K562 (cell line): ENCODE results near the gene EVI2B.

ENCODE experiments used
- ARID2 ChIP-seq: fragments of 450-650 bp; IDR thresholded peaks from 2 replicates; pipeline ENCODE4 v1.6.1; 2017; ENCODE audit warnings: antibody characterized with exemption, mild to moderate bottlenecking
- CEBPG ChIP-seq, 3 experiments: fragments of 200-800 bp in 1 of 3; sonication (Bioruptor generic) in 1 of 3; sonication (generic) in 1 of 3; formaldehyde crosslinking in 1 of 3; IDR thresholded peaks in 2 of 3; conservative IDR thresholded peaks in 1 of 3; 2 replicates each; pipeline versions ENCODE4 v1.6.1 to v1.8.0; 2016 to 2022; ENCODE audit warnings: missing compliant biosample characterization in 2 of 3, missing genetic modification characterization in 2 of 3, mild to moderate bottlenecking in 1 of 3, missing genetic modification reagents in 1 of 3
- EZH2 ChIP-seq: IDR thresholded peaks from 2 replicates; pipeline ENCODE4 v1.6.1; 2012; ENCODE audit warnings: low read depth, mild to moderate bottlenecking, inconsistent platforms, low read length, borderline replicate concordance
- HDAC6 ChIP-seq: IDR thresholded peaks from 2 replicates; pipeline ENCODE4 v1.6.1; 2012; ENCODE audit warnings: low read depth, mild to moderate bottlenecking, control low read depth, inconsistent platforms, low read length, moderate library complexity
- NR2C1 ChIP-seq, 2 experiments: fragments of 450-650 bp; IDR thresholded peaks; 2 replicates each; pipeline ENCODE4 v1.6.1; 2017; ENCODE audit warnings: mild to moderate bottlenecking in 2 of 2, antibody characterized with exemption in 1 of 2, inconsistent platforms in 1 of 2, missing compliant biosample characterization in 1 of 2, missing genetic modification characterization in 1 of 2
- NR2C2 ChIP-seq, 2 experiments: fragments of 200-800 bp in 1 of 2; sonication (Bioruptor generic) in 1 of 2; sonication (generic) in 1 of 2; formaldehyde crosslinking in 1 of 2; IDR thresholded peaks; 2 replicates each; pipeline versions ENCODE4 v1.6.1 to v1.8.0; 2016 to 2022; ENCODE audit warnings: mild to moderate bottlenecking in 1 of 2, missing compliant biosample characterization in 1 of 2, missing genetic modification characterization in 1 of 2, missing genetic modification reagents in 1 of 2
- POLR2AphosphoS2 ChIP-seq: IDR thresholded peaks from 2 replicates; pipeline ENCODE4 v1.6.1; 2012; ENCODE audit warnings: low read length, improper control_type of control experiment
- POLR2AphosphoS5 ChIP-seq: IDR thresholded peaks from 2 replicates; pipeline ENCODE4 v1.6.1; 2011; ENCODE audit warnings: mild to moderate bottlenecking, low read depth, low read length, moderate library complexity; ENCODE audit not compliant: control insufficient read depth, insufficient read depth
- RBBP5 ChIP-seq: fragments of 200-600 bp; sonication (generic); IDR thresholded peaks from 2 replicates; pipeline ENCODE4 v1.6.1; 2012; ENCODE audit warnings: borderline replicate concordance, mild to moderate bottlenecking, low read length, control low read depth, inconsistent platforms; ENCODE audit not compliant: insufficient read depth, poor library complexity, severe bottlenecking
- RCOR1 ChIP-seq, 2 experiments: IDR thresholded peaks; 2 replicates each; pipeline ENCODE4 v1.6.1; 2012; ENCODE audit warnings: low read depth in 2 of 2, low read length in 2 of 2, borderline replicate concordance in 1 of 2, improper control_type of control experiment in 1 of 2
- YY1 ChIP-seq, 3 experiments: IDR thresholded peaks; 2 replicates each; pipeline ENCODE4 v1.6.1; 2011; ENCODE audit warnings: low read length in 2 of 3, mild to moderate bottlenecking in 2 of 3, moderate library complexity in 2 of 3, borderline replicate concordance in 1 of 3, control low read depth in 1 of 3, low read depth in 1 of 3; ENCODE audit not compliant: insufficient read depth in 3 of 3, insufficient replicate concordance in 2 of 3, control insufficient read depth in 1 of 3, insufficient read length in 1 of 3; ENCODE audit errors: extremely low read depth in 1 of 3
- TF ChIP-seq, protein P1 (sequence below), 3 experiments: IDR thresholded peaks in 2 of 3; conservative IDR thresholded peaks in 1 of 3; 2 replicates each; pipeline ENCODE4 v1.5.1; 2011 to 2012; ENCODE audit warnings: low read length in 3 of 3, mild to moderate bottlenecking in 3 of 3, control low read depth in 2 of 3, improper control_type of control experiment in 1 of 3, inconsistent platforms in 1 of 3, low read depth in 1 of 3, mixed read lengths in 1 of 3, moderate library complexity in 1 of 3; ENCODE audit not compliant: insufficient read depth in 2 of 3
- TF ChIP-seq, protein P2 (sequence below): fragments of 250-450 bp; sonication (Bioruptor Pico); IDR thresholded peaks from 2 replicates; pipeline ENCODE4 v1.5.0; 2020; ENCODE audit warnings: mild to moderate bottlenecking, borderline replicate concordance

DNA sequence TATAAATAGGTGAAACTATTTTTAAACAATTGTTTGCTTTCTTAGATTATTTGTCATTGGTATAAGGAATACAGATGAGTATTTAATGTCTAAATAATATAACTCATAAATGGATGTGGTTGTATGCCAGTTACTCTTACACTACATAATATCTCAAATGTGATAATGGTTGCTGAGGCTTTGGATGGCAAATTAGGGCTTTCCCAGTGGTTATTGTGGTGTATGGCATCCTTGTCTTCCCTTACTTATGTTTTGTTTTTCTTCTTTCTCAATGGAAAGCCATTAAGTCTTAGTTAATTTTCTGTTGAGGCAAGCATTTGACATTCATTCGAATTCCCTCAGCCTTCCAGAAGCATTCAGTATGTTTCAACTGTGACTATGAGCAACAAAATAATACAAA is 27.3 kb downstream of the EVI2B start:
- TF ChIP-seq EZH2 (no peak), RCOR1 (IDR thresholded peaks at IDR 0.05; ENCODE audit: borderline replicate concordance in 1 of 2, low read depth in 2 of 2, low read length in 2 of 2) (no peak), RBBP5 (no peak), POLR2AphosphoS2 (no peak), NR2C1 (IDR thresholded peaks at IDR 0.05) (no peak), NR2C1 (tag; IDR thresholded peaks at IDR 0.05) (no peak), YY1 (IDR thresholded peaks at IDR 0.05; ENCODE audit: borderline replicate concordance in 1 of 3, control insufficient read depth in 1 of 3, extremely low read depth in 1 of 3, insufficient read depth in 3 of 3, insufficient read length in 1 of 3, insufficient replicate concordance in 2 of 3, low read depth in 1 of 3, low read length in 2 of 3) (no peak), ARID2 (no peak), POLR2AphosphoS5 (no peak), HDAC6 (no peak), CEBPG (CRISPR knock-in tag; IDR thresholded peaks at IDR 0.05) (no peak), CEBPG (tag; conservative IDR thresholded peaks at IDR 0.05 in 1 of 2, IDR thresholded peaks at IDR 0.05 in 1 of 2) (no peak), NR2C2 (CRISPR knock-in tag; IDR thresholded peaks at IDR 0.05) (no peak), NR2C2 (tag; IDR thresholded peaks at IDR 0.05) (no peak)
- TF ChIP-seq, protein P1, sequence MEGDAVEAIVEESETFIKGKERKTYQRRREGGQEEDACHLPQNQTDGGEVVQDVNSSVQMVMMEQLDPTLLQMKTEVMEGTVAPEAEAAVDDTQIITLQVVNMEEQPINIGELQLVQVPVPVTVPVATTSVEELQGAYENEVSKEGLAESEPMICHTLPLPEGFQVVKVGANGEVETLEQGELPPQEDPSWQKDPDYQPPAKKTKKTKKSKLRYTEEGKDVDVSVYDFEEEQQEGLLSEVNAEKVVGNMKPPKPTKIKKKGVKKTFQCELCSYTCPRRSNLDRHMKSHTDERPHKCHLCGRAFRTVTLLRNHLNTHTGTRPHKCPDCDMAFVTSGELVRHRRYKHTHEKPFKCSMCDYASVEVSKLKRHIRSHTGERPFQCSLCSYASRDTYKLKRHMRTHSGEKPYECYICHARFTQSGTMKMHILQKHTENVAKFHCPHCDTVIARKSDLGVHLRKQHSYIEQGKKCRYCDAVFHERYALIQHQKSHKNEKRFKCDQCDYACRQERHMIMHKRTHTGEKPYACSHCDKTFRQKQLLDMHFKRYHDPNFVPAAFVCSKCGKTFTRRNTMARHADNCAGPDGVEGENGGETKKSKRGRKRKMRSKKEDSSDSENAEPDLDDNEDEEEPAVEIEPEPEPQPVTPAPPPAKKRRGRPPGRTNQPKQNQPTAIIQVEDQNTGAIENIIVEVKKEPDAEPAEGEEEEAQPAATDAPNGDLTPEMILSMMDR (IDR thresholded peaks at IDR 0.05 in 2 of 3, conservative IDR thresholded peaks at IDR 0.05 in 1 of 3; ENCODE audit: insufficient read depth in 2 of 3, low read depth in 1 of 3, low read length in 3 of 3): no peak
- TF ChIP-seq, protein P2, sequence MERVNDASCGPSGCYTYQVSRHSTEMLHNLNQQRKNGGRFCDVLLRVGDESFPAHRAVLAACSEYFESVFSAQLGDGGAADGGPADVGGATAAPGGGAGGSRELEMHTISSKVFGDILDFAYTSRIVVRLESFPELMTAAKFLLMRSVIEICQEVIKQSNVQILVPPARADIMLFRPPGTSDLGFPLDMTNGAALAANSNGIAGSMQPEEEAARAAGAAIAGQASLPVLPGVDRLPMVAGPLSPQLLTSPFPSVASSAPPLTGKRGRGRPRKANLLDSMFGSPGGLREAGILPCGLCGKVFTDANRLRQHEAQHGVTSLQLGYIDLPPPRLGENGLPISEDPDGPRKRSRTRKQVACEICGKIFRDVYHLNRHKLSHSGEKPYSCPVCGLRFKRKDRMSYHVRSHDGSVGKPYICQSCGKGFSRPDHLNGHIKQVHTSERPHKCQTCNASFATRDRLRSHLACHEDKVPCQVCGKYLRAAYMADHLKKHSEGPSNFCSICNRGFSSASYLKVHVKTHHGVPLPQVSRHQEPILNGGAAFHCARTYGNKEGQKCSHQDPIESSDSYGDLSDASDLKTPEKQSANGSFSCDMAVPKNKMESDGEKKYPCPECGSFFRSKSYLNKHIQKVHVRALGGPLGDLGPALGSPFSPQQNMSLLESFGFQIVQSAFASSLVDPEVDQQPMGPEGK (CRISPR knock-in tag): no peak
